Testis (tissue), 2 donors: ENCODE results near the gene TUBA3C.

ENCODE experiments used
- CTCF ChIP-seq, 3 experiments: fragments of 450-650 bp in 2 of 3; fragments of 200-600 bp in 1 of 3; sonication (generic) in 1 of 3; IDR thresholded peaks; one replicate each; pipeline ENCODE4 v1.5.1; 2016 to 2019; ENCODE audit warnings: antibody characterized with exemption in 3 of 3, mild to moderate bottlenecking in 2 of 3, moderate library complexity in 1 of 3
- POLR2A ChIP-seq: fragments of 450-650 bp; IDR thresholded peaks from one replicate; pipeline ENCODE4 v1.6.1; 2017; ENCODE audit warnings: antibody characterized with exemption, mild to moderate bottlenecking, moderate library complexity

GRCh38 chr13:19181621-19182485, at the start of gene TUBA3C:
- TF ChIP-seq POLR2A (no peak), CTCF (IDR thresholded peaks at IDR 0.05) (no peak)
